Breast epithelium (tissue), 4 donors: ENCODE data around the gene GFOD1. TPM values are rescaled to one million over a fixed set of nuclear protein-coding genes. Genes with fewer than 3 reads are reported as not detected.
A peak's percentile ranks its signal among the peaks of the same experiment; 100 is the strongest.

Source experiments
- DNase-seq, 2 donors: peaks; one replicate each; pipeline ENCODE4 v3.0.0-alpha.2; 2019; ENCODE audit warnings: low spot score in 2 of 2
- H3K27ac ChIP-seq, 2 donors: fragments of 200-600 bp; sonication (generic) in 1 of 2; one replicate each; pipeline ENCODE4 v1.5.1; 2016 to 2019; ENCODE audit warnings: mild to moderate bottlenecking in 1 of 2
- H3K27me3 ChIP-seq, 2 donors: fragments of 200-600 bp; sonication (generic) in 1 of 2; one replicate each; pipeline versions ENCODE4 v1.5.1 to v1.6.0; 2017 to 2019; ENCODE audit warnings: control low read depth in 1 of 2, mild to moderate bottlenecking in 1 of 2
- H3K36me3 ChIP-seq: fragments of 200-600 bp; one replicate; pipeline ENCODE4 v1.5.1; 2019
- H3K4me1 ChIP-seq, 2 donors: fragments of 200-600 bp; sonication (generic); one replicate each; pipeline ENCODE4 v1.5.1; 2016 to 2019; ENCODE audit warnings: control low read depth in 1 of 2
- H3K4me3 ChIP-seq, 3 donors: fragments of 200-600 bp; sonication (generic); 1 replicate in 2 of 3; 2 replicates in 1 of 3; pipeline ENCODE4 v1.5.1; 2016 to 2019; ENCODE audit warnings: mild to moderate bottlenecking in 3 of 3, moderate library complexity in 2 of 3
- H3K9me3 ChIP-seq, 2 donors: fragments of 200-600 bp; sonication (generic) in 1 of 2; one replicate each; pipeline ENCODE4 v1.5.1; 2016 to 2019; ENCODE audit warnings: control low read depth in 1 of 2
- POLR2A ChIP-seq: fragments of 450-650 bp; IDR thresholded peaks from one replicate; pipeline ENCODE4 v1.6.1; 2016; ENCODE audit warnings: antibody characterized with exemption, mild to moderate bottlenecking, moderate library complexity
- POLR2AphosphoS5 ChIP-seq, 3 donors: sonication (generic); formaldehyde crosslinking; IDR thresholded peaks; one replicate each; pipeline ENCODE4 v1.6.1; 2017; ENCODE audit warnings: antibody characterized with exemption in 3 of 3
- intact Hi-C: fragments of 100-400 bp; cut with DNase I; formaldehyde crosslinking; loops from one replicate; pipeline ENCODE4 v1.15.1; 2023; ENCODE audit warnings: low total_unique reads
- total RNA-seq, 3 donors: library from RNA; depleted of rRNA; stranded (reverse); fragments of >200 nt; gene quantifications; one replicate each; pipeline ENCODE4 v1.1.0, GENCODE V29; 2016
- TF ChIP-seq, protein P1 (sequence below), 3 donors: fragments of 450-650 bp; IDR thresholded peaks; one replicate each; pipeline ENCODE4 v1.5.1; 2016 to 2017; ENCODE audit warnings: antibody characterized with exemption in 3 of 3, mild to moderate bottlenecking in 3 of 3, moderate library complexity in 3 of 3

Gene GFOD1
- total RNA-seq, 3 donors from 2014 or later = 11.6 to 33.3 (median 23.3) TPM

DNA sequence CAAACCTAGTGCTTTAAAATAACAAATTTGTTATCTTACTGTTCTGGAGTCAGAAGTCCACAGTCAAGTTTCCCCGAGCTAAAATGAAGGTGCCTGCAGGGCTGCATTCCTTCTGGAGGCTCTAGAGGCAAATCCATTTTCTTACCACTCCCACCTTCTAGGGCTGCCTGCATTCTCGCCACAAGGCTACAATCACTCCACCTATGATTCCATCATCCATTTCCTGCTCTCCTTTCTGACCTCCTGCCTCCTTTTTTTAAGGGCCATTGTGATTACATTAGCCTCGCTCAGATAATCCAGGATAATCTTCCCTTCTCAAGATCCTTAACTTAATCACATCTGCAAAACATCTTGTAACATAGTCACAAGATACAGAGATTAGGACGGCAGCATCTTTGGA is 44.6 kb upstream of the GFOD1 start:
- H3K9me3 ChIP-seq = no peaks in the 10 kb centered on the region
- TF ChIP-seq POLR2AphosphoS5 (IDR thresholded peaks at IDR 0.05) = no peak
- TF ChIP-seq, protein P1, sequence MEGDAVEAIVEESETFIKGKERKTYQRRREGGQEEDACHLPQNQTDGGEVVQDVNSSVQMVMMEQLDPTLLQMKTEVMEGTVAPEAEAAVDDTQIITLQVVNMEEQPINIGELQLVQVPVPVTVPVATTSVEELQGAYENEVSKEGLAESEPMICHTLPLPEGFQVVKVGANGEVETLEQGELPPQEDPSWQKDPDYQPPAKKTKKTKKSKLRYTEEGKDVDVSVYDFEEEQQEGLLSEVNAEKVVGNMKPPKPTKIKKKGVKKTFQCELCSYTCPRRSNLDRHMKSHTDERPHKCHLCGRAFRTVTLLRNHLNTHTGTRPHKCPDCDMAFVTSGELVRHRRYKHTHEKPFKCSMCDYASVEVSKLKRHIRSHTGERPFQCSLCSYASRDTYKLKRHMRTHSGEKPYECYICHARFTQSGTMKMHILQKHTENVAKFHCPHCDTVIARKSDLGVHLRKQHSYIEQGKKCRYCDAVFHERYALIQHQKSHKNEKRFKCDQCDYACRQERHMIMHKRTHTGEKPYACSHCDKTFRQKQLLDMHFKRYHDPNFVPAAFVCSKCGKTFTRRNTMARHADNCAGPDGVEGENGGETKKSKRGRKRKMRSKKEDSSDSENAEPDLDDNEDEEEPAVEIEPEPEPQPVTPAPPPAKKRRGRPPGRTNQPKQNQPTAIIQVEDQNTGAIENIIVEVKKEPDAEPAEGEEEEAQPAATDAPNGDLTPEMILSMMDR (IDR thresholded peaks at IDR 0.05) = no peak
- no peak for TF ChIP-seq POLR2A
- H3K4me1 ChIP-seq = no peaks in the 10 kb centered on the region
- H3K27me3 ChIP-seq = no peaks in the 10 kb centered on the region
- no peak for DNase-seq
- H3K27ac ChIP-seq = no peak overlapping the region
- intact Hi-C loops = no loop called here
- H3K36me3 ChIP-seq = no peaks in the 10 kb centered on the region
- H3K4me3 ChIP-seq = no peak overlapping the region

DNA sequence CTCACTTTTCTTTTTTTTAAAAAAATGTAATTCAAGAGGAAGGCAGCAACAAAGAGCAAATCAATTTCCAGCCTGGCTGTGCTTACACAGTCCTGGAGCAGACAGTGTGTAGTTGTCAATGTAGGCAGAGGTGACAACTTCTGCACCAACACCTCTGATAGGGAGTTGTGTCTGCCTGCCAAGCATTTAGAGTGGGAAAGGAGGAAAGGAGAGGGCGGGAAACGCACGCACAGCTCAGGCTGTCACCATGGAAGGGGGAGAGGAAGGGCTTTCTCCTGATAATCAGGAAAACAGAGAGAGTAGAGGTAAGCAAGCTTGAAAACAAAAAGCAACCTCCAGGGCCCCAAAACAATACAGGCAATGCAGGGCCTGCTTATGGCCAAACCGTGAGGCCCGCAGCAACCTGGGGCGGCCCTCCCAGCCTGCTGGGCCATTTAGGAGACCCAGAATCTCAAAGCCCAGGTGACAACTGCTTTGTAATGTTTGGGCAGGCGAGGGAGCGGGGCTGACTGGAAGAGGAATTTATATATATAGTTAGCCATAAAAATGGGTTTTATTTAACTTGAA is 41.5 kb upstream of the GFOD1 start:
- intact Hi-C loops = no loop called here
- TF ChIP-seq, protein P1 (IDR thresholded peaks at IDR 0.05) = no peak
- no peak for TF ChIP-seq POLR2A
- TF ChIP-seq POLR2AphosphoS5 (IDR thresholded peaks at IDR 0.05) = no peak
- no peaks in the 10 kb centered on the region for H3K36me3 ChIP-seq
- no peak for DNase-seq
- no peaks in the 10 kb centered on the region for H3K27me3 ChIP-seq
- H3K27ac ChIP-seq = no peak overlapping the region
- no peaks in the 10 kb centered on the region for H3K9me3 ChIP-seq
- H3K4me1 ChIP-seq = no peaks in the 10 kb centered on the region
- no peak overlapping the region for H3K4me3 ChIP-seq

DNA sequence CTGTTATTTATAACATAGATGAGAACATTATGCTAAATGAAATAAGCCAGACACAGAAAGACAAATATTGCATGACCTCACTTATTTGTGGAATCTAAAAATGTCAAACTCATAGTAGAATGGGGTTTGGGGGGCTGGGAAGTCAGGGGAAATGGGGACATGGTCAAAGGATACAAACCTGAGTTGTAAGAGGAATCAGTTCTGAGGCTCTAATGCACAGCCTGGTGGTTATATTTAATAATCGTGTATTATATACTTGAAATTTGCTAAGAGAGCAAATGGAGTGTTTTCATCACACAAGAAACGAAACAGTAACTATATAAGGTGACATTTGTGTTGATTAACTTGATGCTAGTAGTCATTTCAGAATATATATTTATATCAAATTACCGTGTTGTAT is 40.8 kb upstream of the GFOD1 start:
- TF ChIP-seq, protein P1 (IDR thresholded peaks at IDR 0.05) = no peak
- no peak for TF ChIP-seq POLR2AphosphoS5 (IDR thresholded peaks at IDR 0.05)
- TF ChIP-seq POLR2A = no peak

DNA sequence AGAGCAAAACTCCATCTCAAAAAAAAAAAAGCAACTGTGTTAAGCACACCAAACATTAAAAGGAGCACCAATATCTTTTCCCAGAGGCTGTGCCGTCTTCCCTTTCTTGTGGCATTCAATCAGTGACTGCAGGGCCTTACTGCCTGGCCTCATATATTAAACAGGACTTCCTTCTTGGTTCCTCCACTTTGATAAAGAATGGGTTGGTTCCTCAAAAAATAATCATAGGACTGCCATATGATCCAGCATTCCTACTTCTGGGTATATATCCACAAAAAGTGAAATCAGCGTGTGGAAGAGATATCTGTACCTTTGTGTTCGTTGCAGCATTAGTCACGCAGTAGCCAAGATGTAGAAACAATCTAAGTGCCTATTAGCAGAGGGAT is 40.3 kb upstream of the GFOD1 start:
- Histone ChIP-seq H3K4me1 (no peaks in the 10 kb centered on the region), H3K27ac (peak overlapping the region in 1 of 2 donors; percentile 77), H3K9me3 (no peaks in the 10 kb centered on the region), H3K27me3 (no peaks in the 10 kb centered on the region), H3K36me3 (no peaks in the 10 kb centered on the region), H3K4me3 (no peak overlapping the region)
- DNase-seq = no peak
- TF ChIP-seq, protein P1 (IDR thresholded peaks at IDR 0.05) = no peak
- no peak for TF ChIP-seq POLR2AphosphoS5 (IDR thresholded peaks at IDR 0.05)
- TF ChIP-seq POLR2A = no peak
- intact Hi-C loops = no loop called here

More for the DNA sequence above, 40.8 kb upstream of the GFOD1 start:
- intact Hi-C loops = no loop called here
- Histone ChIP-seq H3K4me3 (no peak overlapping the region), H3K4me1 (no peaks in the 10 kb centered on the region), H3K27ac (no peak overlapping the region), H3K9me3 (no peaks in the 10 kb centered on the region), H3K27me3 (no peaks in the 10 kb centered on the region), H3K36me3 (no peaks in the 10 kb centered on the region)
- no peak for DNase-seq

DNA sequence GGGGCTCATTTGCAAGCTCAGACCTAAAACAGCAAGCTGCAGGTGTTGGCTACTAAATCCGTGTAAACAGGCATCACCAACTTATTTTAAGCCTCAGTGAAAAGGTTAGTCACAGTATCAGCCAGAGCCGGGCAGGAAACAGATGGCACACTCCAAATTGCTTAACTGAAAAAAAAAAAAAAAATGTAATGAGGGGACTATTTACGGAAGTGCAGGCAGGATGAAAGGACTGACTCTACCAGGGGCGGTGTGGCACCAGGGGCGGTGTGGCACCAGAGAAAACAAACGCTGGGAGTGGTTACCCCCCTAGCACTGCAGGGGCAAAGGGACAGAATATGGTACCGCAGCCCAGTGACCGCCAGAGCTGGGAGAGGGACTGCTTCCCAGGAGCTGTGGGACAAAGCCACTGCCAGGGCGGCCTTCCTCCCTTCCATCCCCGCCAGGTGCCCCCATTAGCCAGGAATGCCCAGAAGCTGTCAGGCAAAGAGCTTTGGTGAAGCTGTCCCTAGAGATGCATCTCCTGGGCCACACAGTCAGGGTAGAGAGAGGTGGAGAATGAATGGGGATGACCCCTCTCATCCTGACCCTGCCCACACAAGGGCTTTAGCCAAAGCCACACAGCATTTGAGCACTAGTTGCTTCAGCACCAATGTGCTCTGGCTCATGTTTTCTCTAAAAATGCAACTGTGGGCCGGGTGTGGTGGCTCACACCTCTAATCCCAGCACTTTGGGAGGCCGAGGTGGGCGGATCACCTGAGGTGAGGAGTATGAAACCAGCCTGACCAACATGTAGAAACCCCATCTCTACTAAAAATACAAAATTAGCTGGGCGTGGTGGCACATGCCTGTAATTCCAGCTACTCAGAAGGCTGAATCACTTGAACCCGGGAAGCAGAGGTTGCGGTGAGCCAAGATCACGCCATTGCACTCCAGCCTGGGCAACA is 39.6 kb upstream of the GFOD1 start:
- Histone ChIP-seq H3K4me3 (no peak overlapping the region), H3K27me3 (no peaks in the 10 kb centered on the region), H3K27ac (peak overlapping the region; percentile 48 to 77), H3K9me3 (no peaks in the 10 kb centered on the region), H3K36me3 (no peaks in the 10 kb centered on the region), H3K4me1 (no peaks in the 10 kb centered on the region)
- DNase-seq = no peak
- intact Hi-C loops = no loop called here
- TF ChIP-seq POLR2A = no peak
- TF ChIP-seq POLR2AphosphoS5 (IDR thresholded peaks at IDR 0.05) = peak in 1 of 3 donors; percentile 37
